Fibroblast of lung (primary cell): Measurements from ENCODE around the gene CCNJL. TPM values are rescaled to one million over a fixed set of nuclear protein-coding genes. Genes with fewer than 3 reads are reported as not detected.
"Not testable (repeated sequence)": the region's sequence is repeated elsewhere in the genome, so short reads cannot be mapped to it uniquely, and the experiment has no call there.

Source experiments
- DNase-seq, 2 donors: peaks; one replicate each; pipeline versions ENCODE4 v3.0.0 to v3.0.0-alpha.2; 2010; ENCODE audit warnings: low read depth in 2 of 2
- H2AFZ ChIP-seq: 2 replicates; pipeline ENCODE4 v1.5.1; 2012; ENCODE audit warnings: low read length, control low read depth, inconsistent platforms
- H3K27ac ChIP-seq: 2 replicates; pipeline ENCODE4 v1.5.1; 2011; ENCODE audit warnings: low read length, control low read depth; ENCODE audit not compliant: insufficient read depth
- H3K27me3 ChIP-seq: 2 replicates; pipeline ENCODE4 v1.5.1; 2011; ENCODE audit warnings: mild to moderate bottlenecking, low read length; ENCODE audit not compliant: control insufficient read depth, insufficient read depth
- H3K36me3 ChIP-seq: 2 replicates; pipeline ENCODE4 v1.5.1; 2011; ENCODE audit warnings: low read length; ENCODE audit not compliant: control insufficient read depth, insufficient read depth
- H3K4me1 ChIP-seq: 2 replicates; pipeline ENCODE4 v1.5.1; 2011; ENCODE audit warnings: low read length; ENCODE audit not compliant: control insufficient read depth, insufficient read depth; ENCODE audit errors: extremely low read depth
- H3K4me2 ChIP-seq: 2 replicates; pipeline ENCODE4 v1.5.1; 2011; ENCODE audit warnings: low read length, control low read depth; ENCODE audit not compliant: insufficient read depth; ENCODE audit errors: extremely low read depth
- H3K4me3 ChIP-seq, 4 experiments: fragments of 200-600 bp in 1 of 4; sonication (generic) in 1 of 4; replicated peaks in 1 of 4; 2 replicates each; pipeline ENCODE4 v1.5.1; 2011 to 2016; ENCODE audit warnings: low read length in 4 of 4, low read depth in 3 of 4, mild to moderate bottlenecking in 3 of 4, control low read depth in 2 of 4, inconsistent platforms in 1 of 4, mixed read lengths in 1 of 4; ENCODE audit not compliant: insufficient read depth in 1 of 4; ENCODE audit errors: control extremely low read depth in 1 of 4
- H3K79me2 ChIP-seq: 2 replicates; pipeline ENCODE4 v1.5.1; 2012; ENCODE audit warnings: mild to moderate bottlenecking, low read length, inconsistent platforms; ENCODE audit not compliant: control insufficient read depth, insufficient read depth
- H3K9ac ChIP-seq: 2 replicates; pipeline ENCODE4 v1.5.1; 2011; ENCODE audit warnings: mild to moderate bottlenecking, low read length, control low read depth; ENCODE audit not compliant: insufficient read depth
- H3K9me3 ChIP-seq: 2 replicates; pipeline ENCODE4 v1.5.1; 2012; ENCODE audit warnings: low read depth, low read length; ENCODE audit not compliant: control insufficient read depth, insufficient read depth
- H4K20me1 ChIP-seq: 2 replicates; pipeline ENCODE4 v1.5.1; 2011; ENCODE audit warnings: low read length; ENCODE audit not compliant: control insufficient read depth, insufficient read depth; ENCODE audit errors: extremely low read depth
- EZH2 ChIP-seq: IDR thresholded peaks from 2 replicates; pipeline ENCODE4 v1.5.1; 2012; ENCODE audit warnings: low read length, control low read depth, mild to moderate bottlenecking; ENCODE audit errors: missing control alignments
- polyA plus RNA-seq, 2 donors: library from polyadenylated mRNA; depleted of rRNA in 1 of 2; stranded (reverse) in 1 of 2; unstranded in 1 of 2; fragments of >200 nt; gene quantifications; 2 replicates each; pipeline ENCODE4 v1.2.1, GENCODE V29; 2011 to 2012; ENCODE audit warnings: missing spikeins in 1 of 2
- total RNA-seq: library from RNA; depleted of rRNA; stranded (reverse); fragments of >200 nt; gene quantifications from 2 replicates; pipeline ENCODE4 v1.2.1, GENCODE V29; 2014
- TF ChIP-seq, protein P1 (sequence below), 2 donors: IDR thresholded peaks in 1 of 2; conservative IDR thresholded peaks in 1 of 2; 1 replicate in 1 of 2; 2 replicates in 1 of 2; pipeline ENCODE4 v1.5.1; 2011 to 2012; ENCODE audit warnings: low read length in 2 of 2, control low read depth in 1 of 2, inconsistent platforms in 1 of 2, low read depth in 1 of 2, mild to moderate bottlenecking in 1 of 2

The CCNJL gene
- total and polyA plus RNA-seq, 2 donors (not counting 1 experiment from before 2014, with no cell fraction given): 0.73 TPM; not detected in 1

DNA sequence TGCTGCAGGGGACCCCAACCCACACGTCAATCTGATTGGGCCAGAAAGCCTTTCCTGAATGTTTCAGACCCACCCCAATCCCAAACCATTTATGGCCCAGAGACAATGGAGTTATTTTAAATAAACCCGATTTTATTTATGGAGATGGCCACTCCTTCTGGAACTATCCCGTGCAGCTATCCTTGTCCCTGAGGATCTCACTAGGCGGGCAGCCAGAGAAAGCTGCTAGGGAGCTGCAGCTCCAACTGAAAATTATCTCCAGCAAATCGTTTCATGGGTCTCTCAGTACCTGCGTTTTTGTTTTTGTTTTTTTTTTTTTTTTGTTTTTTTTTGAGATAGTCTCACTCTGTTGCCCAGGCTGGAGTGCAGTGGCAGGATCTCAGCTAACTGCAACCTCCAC lies 35.1 kb upstream of the CCNJL start:
- Histone ChIP-seq H2AFZ (no peak overlapping the region), H3K4me3 (no peak overlapping the region), H4K20me1 (no peaks in the 10 kb centered on the region), H3K36me3 (no peaks in the 10 kb centered on the region), H3K9me3 (no peaks in the 10 kb centered on the region), H3K4me1 (no peaks in the 10 kb centered on the region), H3K79me2 (no peaks in the 10 kb centered on the region), H3K27me3 (no peaks in the 10 kb centered on the region), H3K9ac (no peak overlapping the region), H3K27ac (no peak overlapping the region), H3K4me2 (no peak overlapping the region)
- DNase-seq: no peak
- no peak for TF ChIP-seq EZH2
- TF ChIP-seq, protein P1, sequence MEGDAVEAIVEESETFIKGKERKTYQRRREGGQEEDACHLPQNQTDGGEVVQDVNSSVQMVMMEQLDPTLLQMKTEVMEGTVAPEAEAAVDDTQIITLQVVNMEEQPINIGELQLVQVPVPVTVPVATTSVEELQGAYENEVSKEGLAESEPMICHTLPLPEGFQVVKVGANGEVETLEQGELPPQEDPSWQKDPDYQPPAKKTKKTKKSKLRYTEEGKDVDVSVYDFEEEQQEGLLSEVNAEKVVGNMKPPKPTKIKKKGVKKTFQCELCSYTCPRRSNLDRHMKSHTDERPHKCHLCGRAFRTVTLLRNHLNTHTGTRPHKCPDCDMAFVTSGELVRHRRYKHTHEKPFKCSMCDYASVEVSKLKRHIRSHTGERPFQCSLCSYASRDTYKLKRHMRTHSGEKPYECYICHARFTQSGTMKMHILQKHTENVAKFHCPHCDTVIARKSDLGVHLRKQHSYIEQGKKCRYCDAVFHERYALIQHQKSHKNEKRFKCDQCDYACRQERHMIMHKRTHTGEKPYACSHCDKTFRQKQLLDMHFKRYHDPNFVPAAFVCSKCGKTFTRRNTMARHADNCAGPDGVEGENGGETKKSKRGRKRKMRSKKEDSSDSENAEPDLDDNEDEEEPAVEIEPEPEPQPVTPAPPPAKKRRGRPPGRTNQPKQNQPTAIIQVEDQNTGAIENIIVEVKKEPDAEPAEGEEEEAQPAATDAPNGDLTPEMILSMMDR (conservative IDR thresholded peaks at IDR 0.05 in 1 of 2, IDR thresholded peaks at IDR 0.05 in 1 of 2; ENCODE audit: low read depth in 1 of 2, low read length in 2 of 2): no peak

- H3K9ac ChIP-seq: no peak overlapping the region
- TF ChIP-seq, protein P1 (conservative IDR thresholded peaks at IDR 0.05 in 1 of 2, IDR thresholded peaks at IDR 0.05 in 1 of 2; ENCODE audit: low read depth in 1 of 2, low read length in 2 of 2): no peak
- no peak for TF ChIP-seq EZH2
- no peak overlapping the region for H3K27ac ChIP-seq
- DNase-seq: peak in 1 of 2 donors; percentile 83
- no peak overlapping the region for H3K4me2 ChIP-seq
- H3K4me3 ChIP-seq: no peak overlapping the region
- H3K9me3 ChIP-seq: no peaks in the 10 kb centered on the region
- H3K36me3 ChIP-seq: no peaks in the 10 kb centered on the region
- no peaks in the 10 kb centered on the region for H3K27me3 ChIP-seq
- no peaks in the 10 kb centered on the region for H3K79me2 ChIP-seq
- H4K20me1 ChIP-seq: no peaks in the 10 kb centered on the region
- H2AFZ ChIP-seq: no peak overlapping the region
- no peaks in the 10 kb centered on the region for H3K4me1 ChIP-seq
These were observed 30.1 kb upstream of the CCNJL start for GRCh38 chr5:160342413-160342941.

DNA sequence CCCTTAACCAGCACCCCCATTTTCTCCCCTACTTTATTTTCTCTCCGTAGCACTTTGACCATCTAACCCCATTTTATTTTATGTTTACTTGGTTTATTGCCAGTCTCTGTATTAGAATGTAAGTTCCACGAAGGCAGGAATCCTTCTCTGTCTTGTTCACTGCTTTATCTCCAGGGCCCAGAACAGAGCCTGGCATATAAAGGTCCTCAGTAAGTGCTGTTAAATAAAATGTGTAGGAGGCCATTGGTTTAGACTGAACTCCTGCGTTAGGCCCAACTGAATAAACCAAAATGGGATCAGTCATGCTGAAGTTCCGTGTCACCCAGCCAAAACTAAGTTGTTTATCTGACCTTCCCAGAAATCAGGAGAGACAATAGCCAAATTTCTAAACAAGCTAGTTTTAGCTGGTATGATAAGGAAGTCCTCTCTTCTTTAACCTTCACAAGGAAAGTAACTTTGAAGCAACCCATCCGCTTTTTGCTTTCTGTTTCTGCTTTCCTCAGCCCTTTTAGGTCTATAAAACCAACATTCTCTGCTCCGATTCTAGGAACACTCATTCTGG lies 29.0 kb upstream of the CCNJL start:
- Histone ChIP-seq H3K9ac (no peak overlapping the region), H2AFZ (no peak overlapping the region), H4K20me1 (no peaks in the 10 kb centered on the region), H3K36me3 (no peaks in the 10 kb centered on the region), H3K27ac (no peak overlapping the region), H3K4me2 (no peak overlapping the region), H3K79me2 (no peaks in the 10 kb centered on the region), H3K27me3 (no peaks in the 10 kb centered on the region), H3K4me1 (no peaks in the 10 kb centered on the region), H3K9me3 (no peaks in the 10 kb centered on the region), H3K4me3 (no peak overlapping the region)
- TF ChIP-seq, protein P1 (conservative IDR thresholded peaks at IDR 0.05 in 1 of 2, IDR thresholded peaks at IDR 0.05 in 1 of 2; ENCODE audit: low read depth in 1 of 2, low read length in 2 of 2): no peak
- TF ChIP-seq EZH2: no peak
- no peak for DNase-seq

DNA sequence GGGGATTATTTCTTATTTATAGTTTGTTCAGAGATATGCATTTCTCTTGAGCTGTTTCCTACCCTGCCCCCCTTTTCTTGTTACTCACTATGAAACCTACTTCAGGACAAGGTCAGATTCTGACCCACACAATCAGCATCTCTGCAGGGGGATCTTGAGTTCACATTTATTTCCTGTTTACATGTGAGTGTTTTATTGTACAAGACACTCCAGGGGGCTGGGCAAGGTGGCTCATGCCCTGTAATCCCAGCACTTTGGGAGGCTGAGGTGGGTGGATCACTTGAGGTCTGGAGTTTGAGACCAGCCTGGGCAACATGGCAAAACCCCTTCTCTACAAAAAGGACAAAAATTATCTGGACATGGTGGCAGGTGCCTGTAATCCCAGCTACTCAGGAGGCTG lies 28.1 kb upstream of the CCNJL start:
- H3K27ac ChIP-seq, H3K9ac ChIP-seq, H4K20me1 ChIP-seq, H3K4me1 ChIP-seq, H3K79me2 ChIP-seq, H3K9me3 ChIP-seq, H3K36me3 ChIP-seq, DNase-seq, H3K4me3 ChIP-seq, H3K27me3 ChIP-seq, H2AFZ ChIP-seq, H3K4me2 ChIP-seq: not testable (repeated sequence)
